Measurements from ENCODE around the gene SECISBP2. TPM values are rescaled to one million over a fixed set of nuclear protein-coding genes. Genes with fewer than 3 reads are reported as not detected.
"Not testable (repeated sequence)": the region's sequence is repeated elsewhere in the genome, so short reads cannot be mapped to it uniquely, and the experiment has no call there.

The SECISBP2 gene
- total RNA-seq, 1 donor from 2014 or later, result 21.2 TPM

GRCh38 chr9:89343812-89344211 lies 25.5 kb downstream of the SECISBP2 start:
- DNase-seq (ENCODE audit: low spot score); intact Hi-C loops (cut with DNase I): not testable (repeated sequence)

- DNase-seq (ENCODE audit: low spot score), result no peak
- intact Hi-C loops (cut with DNase I), result no loop called here
Measured at GRCh38 chr9:89345476-89345875, 27.2 kb downstream of the SECISBP2 start.

GRCh38 chr9:89346696-89347095 lies 28.4 kb downstream of the SECISBP2 start:
- no peak for DNase-seq (ENCODE audit: low spot score)
- intact Hi-C loops (cut with DNase I), result no loop called here

- DNase-seq (ENCODE audit: low spot score), result no peak
- intact Hi-C loops (cut with DNase I), result no loop called here
Measured at GRCh38 chr9:89347651-89348050, 29.4 kb downstream of the SECISBP2 start.

- intact Hi-C loops (cut with DNase I), result no loop called here
Measured at GRCh38 chr9:89349607-89350006, 31.3 kb downstream of the SECISBP2 start.

GRCh38 chr9:89350988-89351557 lies 32.8 kb downstream of the SECISBP2 start:
- intact Hi-C loops (cut with DNase I), result no loop called here
- DNase-seq (ENCODE audit: low spot score), result no peak

More at GRCh38 chr9:89349607-89350006, 31.3 kb downstream of the SECISBP2 start:
- DNase-seq (ENCODE audit: low spot score), result no peak

GRCh38 chr9:89351584-89352300 lies 33.4 kb downstream of the SECISBP2 start:
- no peak for DNase-seq (ENCODE audit: low spot score)

GRCh38 chr9:89352451-89352850 lies 34.2 kb downstream of the SECISBP2 start:
- intact Hi-C loops (cut with DNase I), result no loop called here
- no peak for DNase-seq (ENCODE audit: low spot score)

More at GRCh38 chr9:89351584-89352300, 33.4 kb downstream of the SECISBP2 start:
- intact Hi-C loops (cut with DNase I), result no loop called here

GRCh38 chr9:89352874-89353649 lies 34.8 kb downstream of the SECISBP2 start:
- intact Hi-C loops (cut with DNase I), result no loop called here
- no peak for DNase-seq (ENCODE audit: low spot score)

- no peak for DNase-seq (ENCODE audit: low spot score)
- intact Hi-C loops (cut with DNase I), result no loop called here
Measured at GRCh38 chr9:89353989-89354388, 35.7 kb downstream of the SECISBP2 start.

GRCh38 chr9:89354471-89354870 lies 36.2 kb downstream of the SECISBP2 start:
- no peak for DNase-seq (ENCODE audit: low spot score)
- intact Hi-C loops (cut with DNase I), result no loop called here

GRCh38 chr9:89356782-89357181 lies 38.5 kb downstream of the SECISBP2 start:
- DNase-seq (ENCODE audit: low spot score), result no peak
- intact Hi-C loops (cut with DNase I), result no loop called here

GRCh38 chr9:89357331-89358197 lies 39.3 kb downstream of the SECISBP2 start:
- DNase-seq (ENCODE audit: low spot score), result no peak
- intact Hi-C loops (cut with DNase I), result no loop called here

GRCh38 chr9:89358376-89358916 lies 40.1 kb downstream of the SECISBP2 start:
- DNase-seq (ENCODE audit: low spot score), result no peak
- intact Hi-C loops (cut with DNase I), result no loop called here

GRCh38 chr9:89358985-89359384 lies 40.7 kb downstream of the SECISBP2 start:
- intact Hi-C loops (cut with DNase I), result no loop called here
- DNase-seq (ENCODE audit: low spot score), result no peak

- no peak for DNase-seq (ENCODE audit: low spot score)
- intact Hi-C loops (cut with DNase I), result no loop called here
Measured at GRCh38 chr9:89359751-89360261, 41.5 kb downstream of the SECISBP2 start.

- DNase-seq (ENCODE audit: low spot score), result no peak
Measured at GRCh38 chr9:89360465-89360864, 42.2 kb downstream of the SECISBP2 start.

GRCh38 chr9:89361031-89361430 lies 42.7 kb downstream of the SECISBP2 start:
- no peak for DNase-seq (ENCODE audit: low spot score)
- intact Hi-C loops (cut with DNase I), result no loop called here

More at GRCh38 chr9:89360465-89360864, 42.2 kb downstream of the SECISBP2 start:
- intact Hi-C loops (cut with DNase I), result no loop called here

Data from cardiac septum (tissue), 1 donor.